NCI-H524 treated with DMSO at 0.1 percent for 48 hours (cell line): ENCODE results near the gene NFKB1.
"Not testable (repeated sequence)": the region's sequence is repeated elsewhere in the genome, so short reads cannot be mapped to it uniquely, and the experiment has no call there.

Experiments used
- DNase-seq: peaks from one replicate; lab custom pipeline; 2025; lab: John Stamatoyannopoulos, UW

The NFKB1 gene

DNA sequence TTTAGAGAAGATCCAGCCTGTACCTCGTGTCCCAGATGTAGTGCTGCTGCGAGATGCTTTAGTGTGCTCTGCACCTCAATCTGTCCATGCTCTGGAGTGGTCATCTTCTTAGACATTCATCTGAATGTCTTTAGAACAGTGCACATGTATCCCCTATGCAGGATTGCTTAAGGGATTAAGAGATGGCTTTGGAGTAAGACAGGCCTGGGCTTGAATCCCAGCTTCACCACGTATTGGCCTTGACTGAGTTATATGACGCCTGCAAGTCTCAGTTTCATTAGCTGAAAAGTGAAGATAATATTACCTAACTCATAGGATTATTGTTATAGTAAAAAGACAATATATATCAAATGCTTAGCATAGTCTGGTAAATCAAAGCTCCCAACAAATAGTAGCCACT, 98.3 kb downstream of the NFKB1 start:
- no peak for DNase-seq

DNA sequence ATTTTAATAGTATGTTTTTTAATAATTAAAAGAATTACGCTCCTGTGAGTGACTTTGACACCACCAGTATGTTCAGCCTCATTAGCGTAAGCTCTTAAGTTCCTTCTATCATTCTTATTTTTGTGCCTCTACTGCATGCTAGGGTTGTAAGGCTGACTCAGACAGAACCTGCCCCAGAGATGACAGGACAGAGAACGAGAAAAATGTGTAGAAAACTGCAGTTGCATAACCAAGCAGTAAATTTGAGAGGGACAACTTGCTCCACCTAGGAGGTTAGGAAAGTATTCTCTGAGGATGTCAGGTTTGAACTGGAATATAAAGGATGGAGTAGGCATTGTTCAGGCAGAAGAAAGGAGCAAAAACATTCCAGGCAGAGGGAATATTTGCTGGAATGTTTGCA, 98.7 kb downstream of the NFKB1 start:
- no peak for DNase-seq

DNA sequence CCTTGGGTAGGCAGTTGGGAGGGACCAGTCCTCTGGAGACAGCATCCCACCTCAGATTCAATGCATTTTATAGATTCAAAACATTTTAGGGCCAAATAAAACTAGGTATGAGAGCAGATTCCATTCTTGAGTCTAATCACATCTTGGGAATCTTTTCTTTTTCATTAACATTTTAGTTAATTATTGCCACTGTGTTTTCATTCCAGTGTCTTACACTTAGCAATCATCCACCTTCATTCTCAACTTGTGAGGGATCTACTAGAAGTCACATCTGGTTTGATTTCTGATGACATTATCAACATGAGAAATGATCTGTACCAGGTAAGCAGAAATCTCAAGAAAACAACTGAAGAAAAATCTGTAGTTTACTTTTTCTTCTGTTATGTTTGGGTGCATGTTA, 99.5 kb downstream of the NFKB1 start:
- DNase-seq, result no peak

DNA sequence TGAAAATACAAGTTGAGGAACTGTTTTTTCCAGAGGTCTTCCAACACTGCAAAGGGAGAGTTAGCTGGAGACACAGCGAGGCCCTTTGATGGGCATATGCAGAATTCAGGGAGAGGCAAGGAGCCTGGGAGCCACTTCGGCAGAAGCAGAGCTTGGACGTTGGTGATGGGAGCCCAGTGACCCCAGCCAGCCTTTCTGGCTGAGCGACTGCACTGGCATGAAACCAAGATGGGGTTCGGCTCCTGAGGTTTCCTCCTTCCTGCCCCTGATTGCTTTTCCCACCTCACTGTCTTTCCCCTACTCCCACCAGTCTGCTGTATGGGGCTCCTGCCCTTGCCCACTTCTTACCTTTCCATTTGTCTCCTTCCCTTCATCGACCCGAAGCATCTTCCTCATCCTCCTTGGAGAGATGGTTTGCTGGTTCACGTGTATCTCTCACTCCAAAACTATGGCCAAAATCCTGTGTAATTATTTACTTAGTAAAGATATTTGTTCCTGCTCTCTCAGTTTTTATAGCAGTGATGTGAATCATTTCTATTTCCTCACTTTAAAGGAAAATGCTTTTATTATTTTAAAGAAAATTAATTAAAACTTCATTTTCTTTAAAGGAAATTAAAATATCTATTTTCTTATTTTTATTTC, 100.5 kb downstream of the NFKB1 start:
- DNase-seq, result no peak

DNA sequence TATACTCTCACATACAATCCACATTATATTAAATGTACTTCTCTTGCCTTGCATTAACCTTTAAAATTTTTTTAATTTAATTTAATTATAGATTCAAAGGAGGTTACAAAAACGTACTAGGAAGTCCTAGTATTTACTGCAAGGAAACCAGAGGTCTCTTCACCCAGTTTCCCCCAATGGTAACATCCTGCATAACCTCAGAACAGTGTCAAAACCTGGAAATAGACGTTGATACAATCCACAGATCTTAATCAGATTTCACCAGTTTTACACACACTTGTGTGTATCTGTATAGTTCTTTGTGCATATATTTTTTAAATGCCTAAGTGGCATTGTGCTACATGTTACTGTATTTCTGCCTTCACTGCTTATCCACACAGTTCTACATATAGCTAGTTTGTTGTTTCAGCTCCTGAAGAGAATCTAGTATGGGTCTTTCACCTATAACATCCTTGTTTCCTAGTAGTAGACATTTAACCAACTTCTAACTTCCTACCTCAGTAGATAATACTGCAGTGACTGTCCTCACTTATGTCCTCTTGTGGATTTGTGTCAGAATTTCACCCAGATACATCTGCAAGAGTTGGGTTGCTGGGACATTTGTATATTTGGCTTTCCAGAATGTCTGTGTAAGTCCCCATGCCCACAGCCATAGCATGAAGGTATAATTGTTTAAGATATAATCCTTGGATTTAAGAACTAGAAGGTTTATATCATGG, 103.2 kb downstream of the NFKB1 start:
- no peak for DNase-seq

DNA sequence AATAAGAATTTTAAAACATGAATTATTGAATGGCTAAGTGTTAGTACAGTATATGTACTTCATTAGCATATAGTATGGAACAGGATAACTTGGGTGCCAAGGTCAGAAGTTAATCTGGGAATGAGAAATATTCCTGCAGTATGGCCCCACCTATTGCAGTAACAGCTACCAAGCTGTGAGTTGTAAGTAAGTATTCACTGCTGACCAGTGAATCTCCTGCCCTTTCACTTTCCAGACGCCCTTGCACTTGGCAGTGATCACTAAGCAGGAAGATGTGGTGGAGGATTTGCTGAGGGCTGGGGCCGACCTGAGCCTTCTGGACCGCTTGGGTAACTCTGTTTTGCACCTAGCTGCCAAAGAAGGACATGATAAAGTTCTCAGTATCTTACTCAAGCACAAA, 105.1 kb downstream of the NFKB1 start:
- no peak for DNase-seq

DNA sequence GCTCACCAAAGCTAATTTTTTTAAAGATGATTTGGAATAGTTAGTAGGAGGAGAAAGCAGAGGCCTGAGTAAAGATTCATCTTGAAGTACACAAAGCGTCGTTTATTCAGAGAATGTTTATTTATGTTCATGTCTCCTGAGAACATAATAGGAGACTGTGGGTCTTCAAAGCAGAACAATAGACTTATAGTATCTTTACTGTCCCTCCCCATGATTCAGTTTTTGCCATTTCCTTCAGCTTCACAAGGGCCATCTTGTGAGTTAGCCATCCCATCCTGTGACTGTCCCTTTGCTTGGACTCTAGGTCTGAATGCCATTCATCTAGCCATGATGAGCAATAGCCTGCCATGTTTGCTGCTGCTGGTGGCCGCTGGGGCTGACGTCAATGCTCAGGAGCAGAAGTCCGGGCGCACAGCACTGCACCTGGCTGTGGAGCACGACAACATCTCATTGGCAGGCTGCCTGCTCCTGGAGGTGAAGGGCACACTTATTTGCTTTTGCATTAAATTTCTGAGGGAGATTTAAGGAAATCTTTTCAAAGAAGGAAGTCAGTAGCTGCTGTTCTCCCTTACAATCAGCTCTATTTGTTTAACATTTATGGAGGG, 105.8 kb downstream of the NFKB1 start:
- DNase-seq, result no peak

DNA sequence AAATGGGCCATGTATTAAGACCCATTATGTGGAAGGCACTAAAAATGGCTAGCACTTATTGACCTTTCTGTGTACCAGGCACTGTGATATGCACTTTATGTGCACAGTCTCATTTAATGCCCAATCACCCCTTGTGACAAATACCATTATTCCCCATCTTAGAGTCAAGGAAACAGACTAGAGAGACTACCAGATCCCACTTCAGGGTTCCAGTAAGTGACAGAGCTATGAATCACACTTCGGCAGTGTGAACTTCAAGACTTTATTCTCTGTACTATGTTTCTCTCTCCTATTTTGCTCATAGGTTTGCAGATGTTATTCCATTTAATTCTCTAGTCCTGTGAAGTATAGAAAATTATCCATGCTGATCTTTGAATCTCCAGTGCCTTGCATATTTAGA, 107.0 kb downstream of the NFKB1 start:
- DNase-seq, result no peak

DNA sequence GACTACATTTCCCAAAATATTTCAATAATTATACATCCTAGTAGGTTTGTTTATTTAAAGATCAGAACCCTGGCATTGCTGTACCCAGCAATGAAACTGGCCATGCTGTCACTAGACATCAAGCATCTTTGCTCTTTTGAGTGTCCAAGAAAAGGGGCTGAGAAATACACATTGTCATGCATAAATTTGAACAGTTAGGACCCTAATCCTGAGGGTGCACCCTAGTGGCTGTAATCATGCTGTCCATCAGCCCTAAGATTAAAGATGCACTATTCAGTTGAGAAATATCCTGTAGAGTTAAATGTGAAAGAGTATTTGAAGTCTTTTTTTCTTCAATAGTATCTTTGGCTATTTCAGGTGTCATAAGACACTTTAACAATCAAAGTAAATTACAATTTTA, 108.8 kb downstream of the NFKB1 start:
- no peak for DNase-seq

DNA sequence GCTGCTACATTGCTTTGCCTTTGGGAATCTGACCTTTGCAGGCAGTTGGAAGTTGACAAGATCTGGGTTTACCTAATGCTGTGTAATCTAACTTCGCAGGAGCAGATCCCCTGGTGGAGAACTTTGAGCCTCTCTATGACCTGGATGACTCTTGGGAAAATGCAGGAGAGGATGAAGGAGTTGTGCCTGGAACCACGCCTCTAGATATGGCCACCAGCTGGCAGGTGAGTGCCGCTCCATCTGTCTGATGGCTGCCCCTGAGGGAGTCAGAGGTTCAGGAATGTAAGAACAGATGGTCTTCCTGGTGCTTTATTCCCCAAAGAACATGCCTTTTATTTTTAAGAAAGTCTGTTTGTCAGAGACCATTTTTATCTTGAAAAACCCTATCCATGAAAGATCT, 109.3 kb downstream of the NFKB1 start:
- peak; percentile 69 for DNase-seq

DNA sequence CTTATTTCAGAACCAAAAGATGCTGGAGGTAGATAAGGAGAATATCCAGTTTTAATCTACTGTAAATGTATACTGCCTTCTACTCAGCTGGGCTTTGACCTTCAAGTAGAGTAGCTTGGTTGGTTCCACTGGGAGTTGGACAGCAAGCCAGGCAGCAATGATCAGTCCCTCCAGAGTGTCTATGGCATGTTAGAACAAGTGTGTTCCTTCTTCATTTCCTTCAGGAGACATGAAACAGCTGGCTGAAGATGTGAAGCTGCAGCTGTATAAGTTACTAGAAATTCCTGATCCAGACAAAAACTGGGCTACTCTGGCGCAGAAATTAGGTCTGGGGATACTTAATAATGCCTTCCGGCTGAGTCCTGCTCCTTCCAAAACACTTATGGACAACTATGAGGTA, 111.1 kb downstream of the NFKB1 start:
- no peak for DNase-seq

DNA sequence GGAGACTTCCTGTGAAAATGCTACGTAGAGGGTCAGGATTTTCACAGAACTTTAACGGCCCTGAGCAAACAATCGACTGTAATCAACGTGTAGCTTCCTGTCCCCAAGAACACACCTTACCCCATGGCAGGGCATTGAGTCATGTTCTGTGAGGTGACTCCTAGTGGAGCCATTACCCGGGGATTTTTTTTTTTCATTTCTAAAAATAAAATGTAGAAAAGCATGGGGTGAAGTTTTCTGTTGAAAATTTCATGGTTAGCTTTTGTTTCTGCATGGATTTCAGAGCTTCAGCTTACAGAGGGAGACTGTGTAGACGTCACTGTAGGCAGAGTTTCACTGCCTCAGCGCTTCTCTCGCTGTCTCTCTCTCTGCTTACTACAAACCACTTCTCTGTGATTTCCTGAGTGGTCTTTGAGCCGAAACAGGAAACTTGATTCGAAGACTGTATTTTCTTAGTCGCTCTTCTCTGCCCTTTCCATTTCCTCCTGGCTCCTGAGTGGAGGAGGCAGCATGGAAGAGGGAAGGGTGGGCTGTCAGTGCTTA, 111.7 kb downstream of the NFKB1 start:
- DNase-seq, result no peak

DNA sequence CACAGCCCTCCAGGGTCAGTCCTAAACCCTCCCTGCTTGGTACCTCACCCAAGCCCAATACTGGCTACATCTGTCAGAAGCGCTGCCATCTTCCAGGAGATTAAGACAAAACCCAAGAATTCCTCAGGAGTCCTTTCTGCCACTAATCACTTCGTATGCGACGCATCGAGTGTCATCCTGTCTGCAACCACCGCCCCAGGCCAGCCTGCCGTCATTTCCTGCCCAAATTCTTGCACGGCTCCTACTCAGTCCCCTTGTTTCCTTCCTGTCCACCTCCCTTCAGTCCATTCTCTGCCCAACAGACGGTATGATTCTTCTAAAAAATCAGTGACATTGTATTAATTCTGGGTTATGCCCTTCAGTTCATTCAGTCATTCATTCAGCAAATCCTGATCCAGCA, 113.6 kb downstream of the NFKB1 start:
- no peak for DNase-seq

DNA sequence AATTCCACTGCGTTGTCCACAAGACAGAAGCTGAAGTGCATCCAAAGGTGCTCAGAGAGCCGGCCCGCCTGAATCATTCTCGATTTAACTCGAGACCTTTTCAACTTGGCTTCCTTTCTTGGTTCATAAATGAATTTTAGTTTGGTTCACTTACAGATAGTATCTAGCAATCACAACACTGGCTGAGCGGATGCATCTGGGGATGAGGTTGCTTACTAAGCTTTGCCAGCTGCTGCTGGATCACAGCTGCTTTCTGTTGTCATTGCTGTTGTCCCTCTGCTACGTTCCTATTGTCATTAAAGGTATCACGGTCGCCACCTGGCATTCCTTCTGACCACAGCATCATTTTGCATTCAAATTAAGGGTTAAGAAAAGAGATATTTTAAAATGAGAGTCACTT, 115.5 kb downstream of the NFKB1 start:
- no peak for DNase-seq

DNA sequence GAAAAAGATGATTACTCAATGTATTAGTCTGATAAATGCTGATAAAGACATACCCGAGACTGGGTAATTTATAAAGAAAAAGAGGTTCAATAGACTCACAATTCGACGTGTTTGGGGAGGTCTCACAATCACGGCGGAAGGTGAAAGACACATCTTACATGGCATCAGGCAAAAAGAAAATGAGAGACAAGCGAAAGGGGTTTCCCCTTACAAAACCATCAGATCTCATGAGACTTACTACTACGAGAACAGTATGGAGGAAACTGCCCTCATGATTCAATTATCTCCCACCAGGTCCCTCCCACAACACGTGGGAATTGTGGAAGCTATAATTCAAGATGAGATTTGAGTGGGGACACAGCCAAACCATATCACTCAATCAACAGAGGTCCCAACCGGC, 117.9 kb downstream of the NFKB1 start:
- DNase-seq, result not testable (repeated sequence)

DNA sequence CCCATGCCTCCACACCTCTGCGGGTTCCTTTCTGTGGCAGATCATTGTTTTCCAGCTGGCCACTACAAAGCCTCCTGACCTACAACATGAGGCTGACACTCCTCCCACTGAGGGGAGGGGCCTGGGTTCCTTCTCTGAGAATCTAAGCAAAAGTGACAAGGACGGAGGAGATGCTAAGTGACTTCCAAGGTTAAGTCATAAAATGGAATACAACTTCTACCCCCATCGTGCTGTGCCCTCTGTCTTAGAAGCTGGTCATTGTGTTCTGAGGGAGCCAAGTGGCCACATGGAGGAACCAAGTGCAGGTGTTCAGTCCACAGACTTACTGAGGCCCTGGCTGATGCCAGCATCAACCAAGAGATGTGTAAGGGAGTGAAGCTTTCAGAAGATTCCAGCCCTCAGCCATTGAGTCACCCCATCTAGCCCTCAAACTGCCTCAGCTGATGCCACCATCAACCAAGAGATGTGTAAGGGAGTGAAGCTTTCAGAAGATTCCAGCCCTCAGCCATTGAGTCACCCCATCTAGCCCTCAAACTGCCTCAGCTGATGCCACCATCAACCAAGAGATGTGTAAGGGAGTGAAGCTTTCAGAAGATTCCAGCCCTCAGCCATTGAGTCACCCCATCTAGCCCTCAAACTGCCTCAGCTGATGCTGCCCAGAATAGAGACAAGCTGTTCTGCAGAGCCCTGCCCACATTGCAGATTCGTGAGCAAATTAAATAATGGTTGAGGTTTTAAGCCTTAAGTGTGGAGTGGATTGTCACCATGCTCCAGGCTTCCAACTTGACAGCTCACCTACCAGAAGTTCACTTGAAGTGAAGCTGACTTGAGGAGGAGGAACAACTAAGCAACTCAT, 118.8 kb downstream of the NFKB1 start:
- DNase-seq, result not testable (repeated sequence)

DNA sequence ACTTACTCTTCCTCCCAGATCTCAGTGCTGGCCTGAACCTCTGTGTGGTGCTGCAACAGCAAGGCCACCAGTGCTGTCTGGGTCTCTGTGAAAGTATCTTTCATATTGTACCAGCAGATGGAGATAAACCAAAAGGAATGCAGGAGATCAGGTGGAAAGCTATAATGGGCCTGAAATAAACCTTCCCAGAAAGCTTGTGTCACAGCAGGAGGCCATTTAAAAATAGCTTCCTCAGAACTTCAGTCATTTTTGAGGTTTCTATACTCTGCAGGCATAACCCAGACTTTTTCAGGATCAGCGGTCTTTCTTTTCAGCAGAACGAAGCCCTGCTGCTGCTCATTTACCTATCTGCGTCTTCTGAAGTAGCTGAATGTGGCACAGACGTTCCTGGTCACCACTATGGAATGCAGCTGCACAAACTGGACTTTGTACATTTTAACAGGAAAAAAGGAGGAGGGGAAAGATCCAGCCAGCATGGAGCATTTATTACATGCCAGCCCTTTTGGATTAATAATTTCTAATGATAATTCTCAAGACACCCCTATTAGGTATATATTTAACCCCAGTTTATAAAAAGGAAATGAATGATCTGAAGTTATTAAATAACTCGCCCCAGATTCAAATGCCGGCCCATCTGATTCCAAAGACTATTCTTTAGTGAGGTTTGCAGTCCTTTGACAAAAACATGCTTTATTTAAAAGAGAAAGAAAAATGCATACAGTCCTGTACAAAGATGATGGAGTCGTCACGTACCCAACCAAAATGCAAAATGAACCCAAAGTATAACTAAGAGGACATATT, 119.7 kb downstream of the NFKB1 start:
- no peak for DNase-seq

DNA sequence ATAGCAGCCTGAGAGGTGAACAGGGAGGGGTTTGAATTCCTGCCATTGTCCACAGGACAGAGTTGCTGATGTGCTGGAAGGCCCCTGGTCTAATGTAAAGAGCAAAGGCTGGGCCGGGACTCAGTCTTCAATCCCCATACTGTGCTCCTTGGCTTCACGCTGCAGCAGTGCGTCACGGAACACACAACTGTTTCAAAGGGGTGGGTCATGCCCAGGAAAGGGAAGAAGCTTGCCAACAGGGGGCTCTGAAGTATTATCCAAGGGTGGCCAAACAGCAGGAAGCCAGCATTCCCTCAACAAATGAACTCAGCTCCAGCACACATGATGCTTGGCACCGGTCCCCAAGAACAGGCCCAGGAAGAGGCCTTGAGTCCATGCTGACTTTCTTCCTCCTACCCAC, 122.5 kb downstream of the NFKB1 start:
- DNase-seq, result no peak

DNA sequence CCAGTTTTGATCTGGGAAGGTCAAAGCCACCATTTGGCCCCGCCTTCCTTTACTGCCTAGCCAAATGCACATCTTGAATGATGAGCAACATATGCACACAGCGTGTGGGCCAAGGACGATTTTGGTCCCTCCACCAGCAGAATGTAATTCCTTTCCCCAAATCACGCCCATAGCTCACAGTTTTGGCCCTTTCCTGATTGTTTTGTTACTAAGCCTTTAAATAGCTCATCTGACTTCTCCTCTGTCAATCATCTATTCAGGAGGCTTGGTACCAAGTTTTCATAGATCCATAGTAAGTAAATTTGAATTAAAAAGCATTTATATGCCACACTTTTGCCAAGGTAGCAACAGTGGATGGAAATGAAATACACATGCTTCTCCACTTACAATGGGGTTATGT, 123.3 kb downstream of the NFKB1 start:
- no peak for DNase-seq

DNA sequence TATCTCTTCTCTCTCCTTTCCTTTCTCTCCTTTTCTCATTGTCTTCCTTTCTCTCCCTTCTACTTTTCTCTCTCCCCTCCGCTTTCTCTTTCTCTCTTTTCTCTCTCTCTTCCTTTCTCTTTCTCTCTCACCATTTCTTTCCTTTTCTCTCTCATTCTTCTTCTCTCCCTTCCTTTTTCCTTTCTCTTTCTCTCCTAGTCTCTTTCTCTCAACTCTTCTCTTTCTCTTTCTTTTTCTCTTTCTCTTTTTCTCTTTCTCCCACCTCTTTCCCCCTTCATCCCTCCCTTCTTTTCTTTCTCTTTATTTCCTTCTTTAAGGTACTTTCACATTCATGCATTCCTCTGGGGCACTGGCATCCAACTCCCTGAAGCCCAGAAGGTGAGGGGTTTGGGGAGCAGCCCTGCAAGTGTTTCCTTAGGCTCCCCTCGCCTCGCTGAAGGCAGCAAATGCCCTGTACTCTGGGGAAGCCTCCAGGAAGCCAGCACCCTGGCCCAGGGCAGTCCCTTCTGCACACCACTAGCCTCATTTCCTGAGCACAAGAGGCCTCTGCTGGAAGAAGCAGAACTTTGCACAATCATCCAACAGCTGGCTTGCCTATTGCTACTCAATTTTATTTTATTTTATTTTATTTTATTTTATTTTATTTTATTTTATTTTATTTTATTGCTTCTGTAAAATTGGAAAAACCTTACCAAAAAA, 124.2 kb downstream of the NFKB1 start:
- DNase-seq, result no peak
